ENCODE results near the gene PKIB.

The PKIB gene

DNA sequence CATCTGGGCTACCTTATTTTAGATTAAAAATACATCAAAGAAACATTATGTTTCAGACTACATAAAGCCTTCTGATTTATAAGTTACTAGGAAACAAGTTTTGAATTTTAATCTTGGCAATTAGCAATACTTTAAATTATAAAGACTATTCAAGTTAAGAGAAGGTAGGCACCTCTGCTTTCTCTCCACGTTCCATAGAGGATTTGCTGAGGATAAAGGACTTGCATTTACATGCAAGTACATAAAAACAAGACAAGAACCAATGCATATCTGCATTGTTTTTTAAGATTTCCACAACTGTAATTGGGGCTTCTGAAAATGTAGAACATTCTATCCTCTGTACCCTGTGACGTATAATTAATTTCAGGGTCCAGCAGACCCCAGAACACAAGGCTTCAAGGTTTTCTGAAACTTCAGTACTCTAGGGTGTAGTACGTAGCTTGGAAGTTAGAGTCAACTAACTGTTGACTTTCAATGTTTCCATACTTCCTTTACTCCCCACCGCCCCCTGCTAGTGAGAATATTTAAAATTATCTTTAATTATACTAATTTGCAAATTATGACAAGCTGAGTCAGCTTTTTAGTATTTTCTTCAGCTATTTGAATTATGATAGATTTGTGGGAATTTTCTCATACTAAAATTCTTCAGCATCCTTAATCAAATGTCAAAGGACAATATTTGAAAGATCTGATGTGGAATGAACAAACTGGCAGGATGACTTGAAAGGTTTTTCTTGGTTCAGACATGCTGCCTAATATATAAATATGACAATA lies 82.8 kb downstream of the PKIB start:
- Histone ChIP-seq H3K4me3 (ENCODE audit: low read depth, low read length) (no peak overlapping the region), H3K27ac (no peak overlapping the region), H3K9me3 (ENCODE audit: control insufficient read depth, low read length) (no peaks in the 10 kb centered on the region), H3K79me2 (no peaks in the 10 kb centered on the region), H3K4me2 (ENCODE audit: low read length) (no peak overlapping the region), H3K27me3 (ENCODE audit: control insufficient read depth, insufficient read depth, low read length) (no peaks in the 10 kb centered on the region), H2AFZ (no peak overlapping the region), H3K36me3 (ENCODE audit: control insufficient read depth, insufficient read depth, low read length) (no peaks in the 10 kb centered on the region), H3K9ac (no peak overlapping the region), H3K4me1 (no peaks in the 10 kb centered on the region)
- TF ChIP-seq, protein P1, sequence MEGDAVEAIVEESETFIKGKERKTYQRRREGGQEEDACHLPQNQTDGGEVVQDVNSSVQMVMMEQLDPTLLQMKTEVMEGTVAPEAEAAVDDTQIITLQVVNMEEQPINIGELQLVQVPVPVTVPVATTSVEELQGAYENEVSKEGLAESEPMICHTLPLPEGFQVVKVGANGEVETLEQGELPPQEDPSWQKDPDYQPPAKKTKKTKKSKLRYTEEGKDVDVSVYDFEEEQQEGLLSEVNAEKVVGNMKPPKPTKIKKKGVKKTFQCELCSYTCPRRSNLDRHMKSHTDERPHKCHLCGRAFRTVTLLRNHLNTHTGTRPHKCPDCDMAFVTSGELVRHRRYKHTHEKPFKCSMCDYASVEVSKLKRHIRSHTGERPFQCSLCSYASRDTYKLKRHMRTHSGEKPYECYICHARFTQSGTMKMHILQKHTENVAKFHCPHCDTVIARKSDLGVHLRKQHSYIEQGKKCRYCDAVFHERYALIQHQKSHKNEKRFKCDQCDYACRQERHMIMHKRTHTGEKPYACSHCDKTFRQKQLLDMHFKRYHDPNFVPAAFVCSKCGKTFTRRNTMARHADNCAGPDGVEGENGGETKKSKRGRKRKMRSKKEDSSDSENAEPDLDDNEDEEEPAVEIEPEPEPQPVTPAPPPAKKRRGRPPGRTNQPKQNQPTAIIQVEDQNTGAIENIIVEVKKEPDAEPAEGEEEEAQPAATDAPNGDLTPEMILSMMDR (IDR thresholded peaks at IDR 0.05) = no peak

DNA sequence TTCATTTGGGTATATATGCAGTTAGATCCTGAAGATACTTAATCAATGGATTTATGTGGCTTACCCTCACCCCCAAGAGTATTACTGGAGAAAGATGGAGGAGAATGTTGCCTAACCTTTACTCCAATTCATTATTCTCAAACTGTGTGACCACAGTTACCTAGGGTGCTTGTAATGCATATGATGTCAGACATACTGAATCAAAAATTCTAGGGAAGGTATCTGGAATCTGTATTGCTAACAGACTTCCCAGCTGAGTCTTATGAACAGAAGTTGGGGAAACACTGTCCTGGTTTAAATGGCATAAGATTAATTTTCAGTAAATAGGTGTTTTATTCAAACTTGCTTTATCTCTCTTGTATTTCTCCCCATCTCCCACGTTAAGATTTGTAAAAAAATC lies 83.9 kb downstream of the PKIB start:
- TF ChIP-seq, protein P1 (IDR thresholded peaks at IDR 0.05) = no peak

DNA sequence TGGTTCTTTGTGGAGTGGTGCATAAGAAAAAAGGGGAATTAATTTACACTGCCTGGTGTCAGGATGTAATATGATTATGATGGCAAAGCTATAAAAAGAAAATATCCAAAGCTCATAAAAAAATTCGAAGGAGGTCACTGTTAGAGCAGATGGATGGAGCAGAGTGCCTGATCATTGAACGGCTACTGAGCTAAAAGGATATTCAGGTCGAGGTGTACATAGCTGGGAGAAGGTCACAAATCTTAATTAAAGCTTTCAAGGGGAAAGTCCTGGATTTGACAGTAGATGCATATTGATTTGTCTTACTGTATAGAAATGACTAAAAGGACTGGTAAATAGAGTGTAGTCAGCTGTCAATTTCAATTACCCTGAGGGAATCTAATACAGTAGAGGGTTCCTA lies 84.4 kb downstream of the PKIB start:
- Histone ChIP-seq H2AFZ (no peak overlapping the region), H3K4me3 (ENCODE audit: low read depth, low read length) (no peak overlapping the region), H3K27ac (no peak overlapping the region), H3K4me1 (no peaks in the 10 kb centered on the region), H3K9me3 (ENCODE audit: control insufficient read depth, low read length) (no peaks in the 10 kb centered on the region), H3K4me2 (ENCODE audit: low read length) (no peak overlapping the region), H3K79me2 (no peaks in the 10 kb centered on the region), H3K9ac (no peak overlapping the region), H3K36me3 (ENCODE audit: control insufficient read depth, insufficient read depth, low read length) (no peaks in the 10 kb centered on the region), H3K27me3 (ENCODE audit: control insufficient read depth, insufficient read depth, low read length) (no peaks in the 10 kb centered on the region)
- TF ChIP-seq, protein P1 (IDR thresholded peaks at IDR 0.05) = no peak

More for the DNA sequence above, 83.9 kb downstream of the PKIB start:
- Histone ChIP-seq H3K9me3 (ENCODE audit: control insufficient read depth, low read length) (no peaks in the 10 kb centered on the region), H3K4me2 (ENCODE audit: low read length) (no peak overlapping the region), H3K9ac (no peak overlapping the region), H3K79me2 (no peaks in the 10 kb centered on the region), H3K4me1 (no peaks in the 10 kb centered on the region), H3K27ac (no peak overlapping the region), H2AFZ (no peak overlapping the region), H3K36me3 (ENCODE audit: control insufficient read depth, insufficient read depth, low read length) (no peaks in the 10 kb centered on the region), H3K27me3 (ENCODE audit: control insufficient read depth, insufficient read depth, low read length) (no peaks in the 10 kb centered on the region), H3K4me3 (ENCODE audit: low read depth, low read length) (no peak overlapping the region)

DNA sequence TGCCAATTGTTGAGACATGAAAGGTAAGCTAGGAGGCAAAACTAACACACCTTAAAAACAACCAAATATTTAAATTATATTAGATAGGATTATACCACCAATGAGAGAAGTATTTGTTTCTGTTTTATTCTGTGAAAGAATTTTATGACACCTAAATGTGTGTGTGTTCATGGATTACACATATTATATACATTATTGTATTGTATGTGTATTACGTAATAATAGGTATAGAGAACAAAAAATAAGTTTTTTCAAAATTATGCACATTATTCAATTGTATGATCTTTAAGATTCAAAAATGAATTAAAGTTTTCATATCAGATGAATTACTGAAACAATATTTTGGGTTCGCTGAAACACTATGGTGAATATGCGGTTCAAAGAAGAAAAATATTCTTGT lies 85.0 kb downstream of the PKIB start:
- Histone ChIP-seq H3K9ac (no peak overlapping the region), H3K4me1 (no peaks in the 10 kb centered on the region), H3K4me3 (ENCODE audit: low read depth, low read length) (no peak overlapping the region), H3K27ac (no peak overlapping the region), H3K27me3 (ENCODE audit: control insufficient read depth, insufficient read depth, low read length) (no peaks in the 10 kb centered on the region), H3K36me3 (ENCODE audit: control insufficient read depth, insufficient read depth, low read length) (no peaks in the 10 kb centered on the region), H3K79me2 (no peaks in the 10 kb centered on the region), H3K9me3 (ENCODE audit: control insufficient read depth, low read length) (no peaks in the 10 kb centered on the region), H2AFZ (no peak overlapping the region), H3K4me2 (ENCODE audit: low read length) (no peak overlapping the region)
- TF ChIP-seq, protein P1 (IDR thresholded peaks at IDR 0.05) = no peak

DNA sequence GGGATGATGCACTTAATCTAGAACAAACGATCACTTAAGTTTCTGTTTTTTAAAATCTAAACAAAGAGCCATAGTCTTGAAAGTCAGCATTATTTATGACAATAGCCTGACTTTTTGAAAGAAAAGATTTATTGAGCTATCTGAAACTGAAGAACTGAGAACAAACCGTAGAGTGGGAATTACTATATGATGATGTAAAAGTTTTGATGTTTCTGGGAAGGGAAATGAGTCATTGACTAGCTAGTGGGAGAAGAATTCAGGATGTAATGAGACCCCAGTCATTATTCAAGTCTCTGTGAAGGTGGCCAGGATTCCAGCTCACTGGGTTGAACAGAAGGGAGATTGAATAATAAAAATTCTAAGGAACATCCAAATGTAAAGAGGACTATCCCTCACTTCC lies 85.9 kb downstream of the PKIB start:
- H3K4me3 ChIP-seq (ENCODE audit: low read depth, low read length) = no peak overlapping the region
- no peak overlapping the region for H2AFZ ChIP-seq
- H3K27me3 ChIP-seq (ENCODE audit: control insufficient read depth, insufficient read depth, low read length) = no peaks in the 10 kb centered on the region
- no peaks in the 10 kb centered on the region for H3K79me2 ChIP-seq
- no peaks in the 10 kb centered on the region for H3K9me3 ChIP-seq (ENCODE audit: control insufficient read depth, low read length)
- no peak overlapping the region for H3K27ac ChIP-seq
- no peaks in the 10 kb centered on the region for H3K4me1 ChIP-seq
- H3K36me3 ChIP-seq (ENCODE audit: control insufficient read depth, insufficient read depth, low read length) = no peaks in the 10 kb centered on the region
- H3K4me2 ChIP-seq (ENCODE audit: low read length) = no peak overlapping the region
- no peak overlapping the region for H3K9ac ChIP-seq
- TF ChIP-seq, protein P1 (IDR thresholded peaks at IDR 0.05) = no peak
